DOHH2 (cell line): Measurements from ENCODE around the gene SLK.

Experiments used
- H3F3A ChIP-seq: fragments of 200-600 bp; sonication (generic), shearing (Covaris generic); 2 replicates; pipeline ENCODE4 v1.6.0; 2016; ENCODE audit warnings: antibody characterized with exemption, mild to moderate bottlenecking; ENCODE audit not compliant: control insufficient read depth, insufficient read depth
- H3K27ac ChIP-seq: fragments of 200-600 bp; sonication (generic); 2 replicates; pipeline ENCODE4 v1.5.1; 2014; ENCODE audit warnings: low read depth, mild to moderate bottlenecking, low read length, moderate library complexity
- H3K27me3 ChIP-seq: fragments of 200-600 bp; sonication (generic); 2 replicates; pipeline ENCODE4 v1.6.1; 2014; ENCODE audit warnings: mild to moderate bottlenecking, low read length, mixed read lengths; ENCODE audit not compliant: control insufficient read depth
- H3K36me3 ChIP-seq: fragments of 200-600 bp; sonication (generic); 2 replicates; pipeline ENCODE4 v1.6.1; 2014; ENCODE audit warnings: mild to moderate bottlenecking, low read length, moderate library complexity, mixed read lengths; ENCODE audit not compliant: control insufficient read depth
- H3K4me1 ChIP-seq: fragments of 200-600 bp; sonication (generic); 2 replicates; pipeline ENCODE4 v1.6.1; 2014; ENCODE audit warnings: mild to moderate bottlenecking, low read length, mixed read lengths; ENCODE audit not compliant: control insufficient read depth
- H3K4me2 ChIP-seq: fragments of 200-600 bp; sonication (generic); 2 replicates; pipeline ENCODE4 v1.6.0; 2014; ENCODE audit warnings: mild to moderate bottlenecking, low read length, moderate library complexity
- H3K4me3 ChIP-seq: fragments of 200-600 bp; sonication (generic); 2 replicates; pipeline ENCODE4 v1.5.1; 2014; ENCODE audit warnings: mild to moderate bottlenecking, low read length, mixed read lengths
- H3K79me2 ChIP-seq: fragments of 200-600 bp; sonication (generic); 2 replicates; pipeline ENCODE4 v1.6.1; 2014; ENCODE audit warnings: mild to moderate bottlenecking, low read length, mixed read lengths; ENCODE audit not compliant: control insufficient read depth
- H3K9me2 ChIP-seq: fragments of 200-600 bp; sonication (generic); replicated peaks from 2 replicates; pipeline ENCODE4 v1.6.1; 2014; ENCODE audit warnings: mild to moderate bottlenecking, low read length, mixed read lengths; ENCODE audit not compliant: control insufficient read depth
- H3K9me3 ChIP-seq: fragments of 200-600 bp; sonication (generic); 2 replicates; pipeline ENCODE4 v1.6.1; 2014; ENCODE audit warnings: antibody characterized with exemption, low read length, mixed read lengths; ENCODE audit not compliant: control insufficient read depth, insufficient read depth
- H4K20me1 ChIP-seq: fragments of 200-600 bp; sonication (generic); 2 replicates; pipeline ENCODE4 v1.6.0; 2014; ENCODE audit warnings: low read depth, mild to moderate bottlenecking, antibody characterized with exemption, low read length, moderate library complexity; ENCODE audit not compliant: control insufficient read depth, insufficient read depth
- CTCF ChIP-seq: fragments of 200-600 bp; sonication (generic); IDR thresholded peaks from one replicate; pipeline ENCODE4 v1.5.1; 2014; ENCODE audit warnings: antibody characterized with exemption, mild to moderate bottlenecking, low read depth, low read length; ENCODE audit not compliant: poor library complexity, severe bottlenecking
- EZH2phosphoT487 ChIP-seq: fragments of 200-600 bp; sonication (generic); IDR thresholded peaks from 2 replicates; pipeline ENCODE4 v1.6.1; 2017; ENCODE audit warnings: borderline replicate concordance, mild to moderate bottlenecking, antibody characterized with exemption, low read length, moderate library complexity, mixed read lengths

SLK gene

GRCh38 chr10:104036518-104037260 is 69.7 kb downstream of the SLK start:
- TF ChIP-seq CTCF (no peak), EZH2phosphoT487 (no peak)
- no peaks in the 10 kb centered on the region for H3K9me3 ChIP-seq
- H4K20me1 ChIP-seq, result no peaks in the 10 kb centered on the region
- no peaks in the 10 kb centered on the region for H3K36me3 ChIP-seq
- H3K4me2 ChIP-seq, result no peak overlapping the region
- H3K27ac ChIP-seq, result no peak overlapping the region
- H3K27me3 ChIP-seq, result no peaks in the 10 kb centered on the region
- no peaks in the 10 kb centered on the region for H3K9me2 ChIP-seq
- no peaks in the 10 kb centered on the region for H3K79me2 ChIP-seq
- H3K4me1 ChIP-seq, result no peaks in the 10 kb centered on the region
- H3F3A ChIP-seq, result no peaks in the 10 kb centered on the region
- H3K4me3 ChIP-seq, result no peak overlapping the region

- H4K20me1 ChIP-seq, result no peaks in the 10 kb centered on the region
- no peaks in the 10 kb centered on the region for H3K9me2 ChIP-seq
- H3K4me1 ChIP-seq, result no peaks in the 10 kb centered on the region
- H3K79me2 ChIP-seq, result no peaks in the 10 kb centered on the region
- no peak overlapping the region for H3K4me3 ChIP-seq
- no peak overlapping the region for H3K27ac ChIP-seq
- no peak for TF ChIP-seq CTCF
- TF ChIP-seq EZH2phosphoT487, result no peak
- H3K36me3 ChIP-seq, result no peaks in the 10 kb centered on the region
- H3K9me3 ChIP-seq, result no peaks in the 10 kb centered on the region
- no peaks in the 10 kb centered on the region for H3F3A ChIP-seq
- H3K27me3 ChIP-seq, result no peaks in the 10 kb centered on the region
- H3K4me2 ChIP-seq, result no peak overlapping the region
These were observed 70.5 kb downstream of the SLK start for GRCh38 chr10:104037261-104037951.

- H3K9me3 ChIP-seq, result no peaks in the 10 kb centered on the region
- no peaks in the 10 kb centered on the region for H3K27me3 ChIP-seq
- H3K4me3 ChIP-seq, result no peak overlapping the region
- H4K20me1 ChIP-seq, result no peaks in the 10 kb centered on the region
- no peaks in the 10 kb centered on the region for H3K79me2 ChIP-seq
- H3K4me1 ChIP-seq, result no peaks in the 10 kb centered on the region
- no peak overlapping the region for H3K4me2 ChIP-seq
- no peaks in the 10 kb centered on the region for H3F3A ChIP-seq
- no peaks in the 10 kb centered on the region for H3K36me3 ChIP-seq
- H3K9me2 ChIP-seq, result no peaks in the 10 kb centered on the region
- no peak overlapping the region for H3K27ac ChIP-seq
- TF ChIP-seq EZH2phosphoT487 (no peak), CTCF (no peak)
These were observed 71.6 kb downstream of the SLK start for GRCh38 chr10:104038537-104038936.
